ENCODE measurements around the gene TMEFF1.

The TMEFF1 gene

DNA sequence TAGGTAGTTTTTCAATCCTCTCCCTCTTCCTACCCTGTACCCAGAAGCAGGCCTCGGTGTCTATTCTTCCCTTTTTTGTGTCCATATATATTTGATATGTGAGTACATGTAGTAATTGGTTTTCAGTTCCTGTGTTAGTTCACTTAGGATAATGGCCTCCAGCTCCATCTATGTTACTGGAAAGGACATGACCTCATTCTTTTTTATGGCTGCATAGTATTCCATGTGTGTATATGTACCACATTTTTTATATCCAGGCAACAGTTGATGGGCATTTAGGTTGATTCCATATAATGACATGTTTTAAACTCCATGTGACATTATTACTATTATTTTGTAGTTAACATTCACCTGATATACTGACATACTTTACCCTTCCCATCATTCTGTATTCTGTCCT is 154.0 kb downstream of the TMEFF1 start:
- no peak for FAIRE-seq
